GM18909 (cell line): ENCODE data around the gene SPN.
"Not testable (repeated sequence)": the region's sequence is repeated elsewhere in the genome, so short reads cannot be mapped to it uniquely, and the experiment has no call there.

ENCODE experiments used
- ATAC-seq: cut with Tn5 transposase; IDR thresholded peaks from one replicate; pipeline ENCODE4 v1.9.1; 2021; ENCODE audit warnings: mild to moderate bottlenecking; ENCODE audit not compliant: unreplicated experiment, poor library complexity

The SPN gene

DNA sequence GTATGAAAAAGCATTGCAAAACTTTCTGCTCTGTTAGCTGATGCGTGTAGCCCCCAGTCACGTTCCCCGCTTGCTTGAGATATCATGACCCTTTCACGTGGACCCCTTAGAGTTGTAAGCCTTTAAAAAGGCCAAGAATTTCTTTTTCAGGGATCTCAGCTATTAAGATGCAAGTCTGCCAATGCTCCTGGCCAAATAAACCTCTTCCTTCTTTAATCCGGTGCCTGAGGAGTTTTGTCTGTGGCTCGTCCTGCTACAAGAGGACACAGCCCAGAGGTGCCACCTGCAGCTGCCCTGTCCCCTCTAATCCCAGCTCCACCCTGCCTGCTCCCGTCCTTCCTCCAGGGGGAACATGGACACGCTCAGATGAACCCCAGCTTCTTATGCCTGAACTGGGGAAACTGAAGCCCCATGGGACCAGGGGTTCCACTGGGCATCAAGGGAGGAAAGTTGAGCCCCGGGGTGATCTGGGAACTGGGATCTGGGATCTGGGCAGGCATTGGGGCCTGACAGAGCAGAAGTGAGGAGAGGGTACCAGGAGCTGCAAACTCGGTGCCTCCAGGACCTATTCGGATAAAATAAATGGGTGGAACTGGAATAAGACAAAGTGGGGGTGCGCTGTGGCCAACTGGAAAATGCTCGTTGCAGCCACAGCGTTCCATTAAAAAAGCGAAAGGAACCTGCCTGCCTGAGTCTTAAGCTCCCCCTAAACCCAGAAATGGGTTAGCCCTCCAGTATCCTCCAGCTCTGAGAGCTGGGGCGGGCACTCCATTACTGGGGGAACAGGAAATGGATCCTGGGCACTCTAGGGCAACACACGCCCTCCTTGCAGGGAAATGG, 35.7 kb downstream of the SPN start:
- no peak for ATAC-seq

- no peak for ATAC-seq
Measured at GRCh38 chr16:29699324-29700219, 36.5 kb downstream of the SPN start.

DNA sequence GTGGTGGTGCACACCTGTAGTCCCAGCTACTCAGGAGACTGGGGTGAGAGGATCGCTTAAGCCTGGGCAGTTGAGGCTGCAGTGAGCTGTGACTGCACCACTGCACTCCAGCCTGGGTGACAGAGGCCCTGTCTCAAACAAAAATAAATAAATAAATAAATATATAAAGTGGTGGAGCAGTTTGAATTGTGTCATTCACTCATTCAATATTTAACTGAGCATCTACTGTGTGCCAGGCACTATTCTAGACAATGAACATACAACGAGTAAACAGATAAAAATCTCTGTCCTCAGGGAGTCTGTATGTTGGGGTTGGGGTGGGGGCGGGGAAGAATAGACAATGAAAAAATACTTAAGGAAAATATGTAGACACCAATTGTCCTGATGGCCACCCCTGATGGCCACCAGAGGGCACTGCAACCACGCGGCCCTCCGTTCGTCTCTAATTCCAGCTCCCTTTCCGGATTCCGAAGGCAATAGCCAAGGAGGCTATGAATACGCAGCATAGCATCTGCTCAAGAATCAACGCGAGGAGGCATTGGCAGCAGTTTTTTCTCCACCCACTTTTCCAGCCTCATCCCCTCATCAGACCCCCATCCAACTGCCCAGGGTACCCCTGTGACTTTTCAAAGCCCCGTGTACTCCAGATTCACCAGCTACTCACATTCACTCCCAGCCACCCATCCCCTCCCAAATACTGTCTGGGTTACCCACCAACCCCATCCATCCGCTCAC, 37.4 kb downstream of the SPN start:
- ATAC-seq, result no peak

GRCh38 chr16:29701214-29701555, 38.1 kb downstream of the SPN start:
- ATAC-seq, result no peak

- ATAC-seq, result peak; percentile 38
Measured at GRCh38 chr16:29702269-29702668, 39.2 kb downstream of the SPN start.

- ATAC-seq, result no peak
Measured at GRCh38 chr16:29705030-29705429, 42.0 kb downstream of the SPN start.

DNA sequence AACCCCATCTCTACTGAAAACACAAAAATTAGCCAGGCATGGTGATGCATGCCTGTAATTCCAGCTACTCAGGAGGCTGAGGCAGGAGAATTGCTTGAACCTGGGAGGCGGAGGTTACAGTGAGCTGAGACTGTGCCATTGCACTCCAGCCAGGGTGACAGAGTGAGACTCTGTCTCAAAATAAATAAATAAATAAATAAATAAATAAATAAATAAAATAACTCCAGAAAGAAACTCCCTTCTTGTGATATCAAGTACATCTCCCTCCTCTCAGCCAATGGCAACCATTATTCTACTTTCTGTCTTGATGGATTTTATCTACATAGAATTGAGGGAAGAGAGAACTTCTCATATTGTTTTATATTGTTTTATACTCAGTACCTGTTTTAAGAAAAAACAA, 44.1 kb downstream of the SPN start:
- not testable (repeated sequence) for ATAC-seq

DNA sequence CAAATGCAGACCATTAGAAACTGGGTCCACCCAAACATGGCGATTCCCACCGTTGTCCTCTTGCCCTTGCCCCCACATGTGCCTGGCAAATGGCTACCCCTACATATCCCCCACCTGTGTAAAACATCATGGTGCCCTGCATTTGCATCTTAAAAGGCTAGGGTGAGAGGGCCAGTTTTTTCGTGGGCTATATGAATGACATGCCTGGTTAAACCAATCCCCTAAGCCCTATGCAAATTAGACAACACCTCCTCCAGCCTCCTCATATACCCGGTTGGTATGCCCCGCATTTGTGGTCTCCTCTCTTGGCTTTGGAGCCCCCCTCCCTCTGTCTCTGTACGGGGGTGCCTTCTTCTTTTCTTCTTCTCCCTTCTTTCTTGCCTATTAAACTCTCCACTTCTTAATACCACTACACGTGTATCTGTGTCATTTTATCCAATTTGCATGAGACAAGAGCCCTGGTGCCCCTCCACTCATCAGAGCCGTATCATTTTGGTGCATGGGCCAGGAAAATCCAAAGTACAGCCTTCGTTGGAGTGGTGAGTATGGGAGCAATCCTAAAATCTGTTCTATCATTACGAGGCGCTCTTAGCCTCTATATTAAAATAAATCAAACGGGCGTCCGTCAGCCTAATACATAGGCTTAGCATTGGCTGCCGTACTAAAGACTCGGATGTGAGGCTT, 46.0 kb downstream of the SPN start:
- ATAC-seq, result no peak

GRCh38 chr16:29709657-29710056, 46.6 kb downstream of the SPN start:
- ATAC-seq, result not testable (repeated sequence)

GRCh38 chr16:29710227-29711219, 47.5 kb downstream of the SPN start:
- no peak for ATAC-seq

DNA sequence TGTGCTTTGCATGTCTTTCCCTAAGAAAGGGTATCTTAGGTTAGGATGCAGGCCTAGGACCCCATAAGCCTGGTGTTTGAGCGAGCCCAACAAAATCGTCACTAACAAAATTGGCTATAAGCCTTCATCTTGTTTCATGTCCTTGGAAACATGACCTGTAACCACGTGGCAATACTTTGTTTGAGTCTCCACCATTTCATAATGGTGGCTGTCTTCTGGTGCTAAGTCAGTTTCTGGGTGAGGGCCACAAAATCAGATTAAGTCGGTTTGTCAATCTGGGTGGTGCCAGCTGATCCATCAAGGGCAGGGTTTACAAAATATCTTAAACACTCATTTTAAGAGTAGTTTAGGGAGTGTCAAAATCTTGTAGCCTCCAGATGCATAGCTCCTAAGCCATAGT, 49.8 kb downstream of the SPN start:
- ATAC-seq, result no peak

DNA sequence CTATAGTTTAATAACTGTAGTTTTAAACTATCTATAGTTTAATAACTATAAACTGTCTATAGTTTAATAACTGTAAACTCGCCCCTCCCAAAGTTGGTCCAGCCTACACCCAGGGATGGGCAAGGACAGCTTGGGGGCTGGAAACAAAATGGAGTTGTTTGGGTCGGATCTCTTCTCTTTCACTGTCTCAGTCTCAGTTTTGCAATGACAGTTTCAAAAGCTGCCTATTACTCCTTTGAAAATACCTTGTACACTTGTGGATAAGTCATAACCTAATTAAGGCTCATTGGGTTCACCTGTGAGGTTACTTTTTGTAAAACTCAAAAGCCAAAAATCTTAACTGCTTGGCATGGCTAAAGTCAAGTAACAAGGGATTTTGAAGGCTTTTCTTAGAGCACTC, 51.3 kb downstream of the SPN start:
- no peak for ATAC-seq

DNA sequence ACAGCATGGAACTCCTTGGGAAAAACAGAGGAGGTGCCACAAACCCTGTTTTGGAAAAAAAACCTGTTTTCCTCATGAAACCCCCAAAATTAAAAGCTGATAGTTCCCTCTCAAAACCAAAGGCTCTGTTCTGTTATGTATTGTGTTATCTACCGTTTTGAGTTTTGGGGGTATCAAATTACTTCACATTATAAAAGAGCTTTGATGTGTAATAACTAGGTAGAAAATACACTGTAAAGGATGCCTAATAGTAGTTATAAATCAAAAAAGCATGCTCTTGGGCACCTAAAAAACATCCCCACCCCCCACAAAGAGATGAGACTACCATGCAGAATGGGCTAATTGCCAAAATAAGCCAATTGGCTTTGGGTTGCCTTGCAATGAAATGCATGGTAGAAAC, 51.9 kb downstream of the SPN start:
- no peak for ATAC-seq

DNA sequence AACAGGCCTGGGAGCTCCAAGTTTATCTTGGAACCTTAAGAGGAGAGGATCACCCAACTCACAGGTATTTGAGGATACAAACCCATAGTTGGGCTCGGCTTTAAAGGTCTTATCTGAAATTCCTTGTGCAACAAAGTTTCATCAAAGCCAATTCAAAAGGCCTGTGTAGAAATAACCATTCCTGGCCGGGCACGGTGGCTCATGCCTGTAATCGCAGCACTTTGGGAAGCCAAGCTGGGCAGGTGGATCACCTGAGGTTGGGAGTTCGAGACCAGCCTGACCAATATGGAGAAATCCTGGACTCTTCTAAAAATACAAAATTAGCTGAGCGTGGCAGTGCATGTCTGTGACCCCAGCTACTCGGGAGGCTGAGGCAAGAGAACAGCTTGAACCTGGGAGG, 54.1 kb downstream of the SPN start:
- no peak for ATAC-seq

DNA sequence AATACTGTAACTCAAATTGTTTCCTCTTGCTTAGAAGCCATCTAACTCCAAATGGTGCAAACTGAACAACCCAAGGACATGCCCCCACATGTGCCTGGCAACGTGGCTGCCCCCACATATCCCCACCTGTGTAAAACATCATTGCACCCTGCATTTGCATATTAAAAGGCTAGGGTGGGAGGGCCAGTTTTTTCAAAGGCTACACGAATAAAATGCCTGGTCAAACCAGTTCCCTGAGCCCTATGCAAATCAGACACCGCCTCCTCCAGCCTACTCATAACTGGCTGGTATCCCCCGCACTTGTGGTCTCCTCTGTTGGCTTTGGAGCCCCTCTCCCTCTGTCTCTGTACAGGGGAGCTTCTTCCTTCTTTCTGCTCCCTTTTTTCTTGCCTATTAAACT, 56.0 kb downstream of the SPN start:
- ATAC-seq, result no peak
